CD4-positive, CD25-positive, alpha-beta regulatory T cell (primary cell): Measurements from ENCODE around the gene TMEM52. TPM values are rescaled to one million over a fixed set of nuclear protein-coding genes. Genes with fewer than 3 reads are reported as not detected.

Experiments
- ATAC-seq, 2 donors: fragments of 150-1000 bp; cut with Tn5 transposase; one replicate each; pipeline ENCODE4 v1.10.0; 2021; ENCODE audit warnings: low read depth in 2 of 2, moderate number of reproducible peaks in 2 of 2, moderate library complexity in 1 of 2
- DNase-seq, 3 donors: peaks; one replicate each; pipeline versions ENCODE4 v3.0.0 to v3.0.0-alpha.2; 2012 to 2022; ENCODE audit warnings: mixed read lengths in 1 of 3
- H3K27ac ChIP-seq: one replicate; pipeline ENCODE4 v1.7.0; 2013; ENCODE audit warnings: mild to moderate bottlenecking, low read length; ENCODE audit not compliant: insufficient read depth, poor library complexity, severe bottlenecking
- H3K27me3 ChIP-seq: one replicate; pipeline ENCODE4 v1.7.0; 2013; ENCODE audit warnings: low read length; ENCODE audit not compliant: control insufficient read depth, insufficient read depth
- H3K36me3 ChIP-seq: one replicate; pipeline ENCODE4 v1.7.0; 2013; ENCODE audit warnings: mild to moderate bottlenecking, low read length, moderate library complexity; ENCODE audit not compliant: control insufficient read depth, insufficient read depth
- H3K4me1 ChIP-seq: 2 replicates; pipeline ENCODE4 v1.7.0; 2013; ENCODE audit warnings: mild to moderate bottlenecking, low read length; ENCODE audit not compliant: insufficient read depth, control insufficient read depth, poor library complexity, severe bottlenecking
- H3K4me3 ChIP-seq: one replicate; pipeline ENCODE4 v1.7.0; 2013; ENCODE audit warnings: low read depth, mild to moderate bottlenecking, low read length, moderate library complexity
- H3K9me3 ChIP-seq, 2 experiments: 1 replicate in 1 of 2; 2 replicates in 1 of 2; pipeline ENCODE4 v1.7.0; 2013; ENCODE audit warnings: low read length in 2 of 2, mild to moderate bottlenecking in 1 of 2, moderate library complexity in 1 of 2; ENCODE audit not compliant: control insufficient read depth in 2 of 2
- H3K27ac Mint-ChIP-seq, 3 donors: one replicate each; pipeline ENCODE4 v1.8.0; 2020 to 2022; ENCODE audit warnings: mild to moderate bottlenecking in 3 of 3, mixed read lengths in 3 of 3, moderate library complexity in 2 of 3
- H3K27me3 Mint-ChIP-seq: one replicate; pipeline ENCODE4 v1.8.0; 2022; ENCODE audit warnings: mild to moderate bottlenecking, mixed read lengths
- H3K36me3 Mint-ChIP-seq: one replicate; pipeline ENCODE4 v1.8.0; 2020; ENCODE audit warnings: mixed read lengths
- H3K4me1 Mint-ChIP-seq, 4 donors: one replicate each; pipeline ENCODE4 v1.8.0; 2020 to 2022; ENCODE audit warnings: mixed read lengths in 4 of 4, mild to moderate bottlenecking in 1 of 4
- H3K4me3 Mint-ChIP-seq, 4 donors: one replicate each; pipeline ENCODE4 v1.8.0; 2020 to 2022; ENCODE audit warnings: mild to moderate bottlenecking in 4 of 4, mixed read lengths in 4 of 4, moderate library complexity in 3 of 4
- H3K9me3 Mint-ChIP-seq, 7 donors: one replicate each; pipeline ENCODE4 v1.8.0; 2020 to 2022; ENCODE audit warnings: mixed read lengths in 7 of 7, mild to moderate bottlenecking in 3 of 7, moderate library complexity in 2 of 7
- polyA plus RNA-seq, 4 donors: library from polyadenylated mRNA; unstranded; fragments of 300-500 nt; fragmentation: Illumina TruSeq; gene quantifications; one replicate each; pipeline ENCODE4 v1.2.3, GENCODE V29; 2021
- total RNA-seq: library from RNA; stranded (reverse); gene quantifications from one replicate; pipeline ENCODE4 v1.2.3, GENCODE V29; 2022

TMEM52 gene
- total and polyA plus RNA-seq, 5 donors from 2014 or later = 0.50 to 0.62 TPM; not detected in 3

DNA sequence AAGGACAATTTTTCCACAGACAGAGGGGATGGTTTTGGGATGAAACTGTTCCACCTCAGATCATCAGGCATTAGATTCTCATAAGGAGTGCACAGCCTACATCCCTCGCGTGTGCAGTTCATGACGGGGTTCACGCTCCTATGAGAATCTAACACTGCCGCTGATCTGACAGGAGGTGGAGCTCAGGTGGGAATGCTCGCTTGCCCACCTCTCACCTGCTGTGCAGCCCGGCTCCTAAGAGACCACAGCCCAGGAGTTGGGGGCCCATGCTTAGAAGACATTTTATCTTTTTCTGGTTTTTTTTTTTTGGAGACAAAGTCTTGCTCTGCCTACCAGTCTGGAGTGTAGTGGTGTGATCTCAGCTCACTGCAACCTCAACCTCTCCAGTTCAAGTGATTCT lies 44.2 kb downstream of the TMEM52 start:
- Mint-ChIP-seq H3K4me3 (no peak overlapping the region), H3K36me3 (peaks cover 21% of the 10 kb centered on the region), H3K9me3 (peaks cover 0 to 2% (median 0%) of the 10 kb centered on the region in 7 donors), H3K27me3 (no peaks in the 10 kb centered on the region), H3K27ac (peak overlapping the region in 1 of 3 donors; percentile 87), H3K4me1 (peaks cover 39 to 93% (median 70%) of the 10 kb centered on the region in 4 donors)
- no peaks in the 10 kb centered on the region for H3K27me3 ChIP-seq
- H3K4me3 ChIP-seq = no peak overlapping the region
- peaks cover 32% of the 10 kb centered on the region for H3K36me3 ChIP-seq
- no peaks in the 10 kb centered on the region for H3K9me3 ChIP-seq
- H3K4me1 ChIP-seq = peaks cover 63% of the 10 kb centered on the region
- H3K27ac ChIP-seq = no peak overlapping the region
- ATAC-seq (no peak), DNase-seq (no peak)

GRCh38 chr1:1873186-1873585 lies 45.9 kb downstream of the TMEM52 start:
- peak overlapping the region; percentile 15 to 80 (median 69) for H3K27ac Mint-ChIP-seq
- H3K4me1 Mint-ChIP-seq = peaks cover 32 to 85% (median 65%) of the 10 kb centered on the region in 4 donors
- no peaks in the 10 kb centered on the region for H3K9me3 Mint-ChIP-seq
- Histone ChIP-seq H3K27me3 (no peaks in the 10 kb centered on the region), H3K36me3 (peaks cover 30% of the 10 kb centered on the region), H3K27ac (peak overlapping the region; percentile 20), H3K4me3 (no peak overlapping the region), H3K4me1 (peaks cover 61% of the 10 kb centered on the region), H3K9me3 (no peaks in the 10 kb centered on the region)
- H3K27me3 Mint-ChIP-seq = no peaks in the 10 kb centered on the region
- peaks cover 16% of the 10 kb centered on the region for H3K36me3 Mint-ChIP-seq
- DNase-seq = no peak
- ATAC-seq = no peak
- peak overlapping the region in 2 of 4 donors; percentile 44 to 62 for H3K4me3 Mint-ChIP-seq

DNA sequence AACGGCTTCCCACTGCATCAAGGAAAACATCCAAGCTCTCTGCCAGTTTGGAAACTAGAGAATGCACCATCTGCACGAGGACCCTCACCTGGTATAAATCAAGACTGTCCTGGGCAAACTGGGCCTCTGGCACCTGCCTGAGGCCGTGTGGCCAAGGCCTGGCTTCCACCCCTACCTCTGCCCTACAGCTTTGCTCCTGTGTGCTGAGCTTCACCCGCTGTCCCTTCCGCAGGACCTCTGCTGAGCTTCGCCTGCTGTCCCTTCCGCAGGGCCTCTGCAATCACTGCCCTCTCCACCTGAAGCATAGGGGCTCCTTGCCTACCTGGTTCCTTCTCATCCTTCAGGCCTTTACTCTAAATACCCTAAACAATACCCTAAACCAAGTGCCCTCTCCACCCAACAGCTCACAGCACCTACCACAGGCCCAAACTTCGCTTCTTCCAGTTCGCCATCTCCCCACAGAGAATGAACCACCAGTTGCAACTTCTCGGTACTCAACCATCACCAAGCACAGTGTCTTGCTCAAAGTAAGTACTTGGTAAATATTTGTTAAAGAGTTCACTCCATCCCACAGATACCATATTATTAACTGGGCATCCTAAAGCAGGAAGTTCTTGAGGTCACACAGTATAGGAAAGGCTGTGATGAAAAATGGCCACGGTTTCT lies 46.6 kb downstream of the TMEM52 start:
- peaks cover 38 to 82% (median 63%) of the 10 kb centered on the region in 4 donors for H3K4me1 Mint-ChIP-seq
- H3K9me3 Mint-ChIP-seq = no peaks in the 10 kb centered on the region
- H3K36me3 ChIP-seq = peaks cover 30% of the 10 kb centered on the region
- peaks cover 54% of the 10 kb centered on the region for H3K4me1 ChIP-seq
- peak overlapping the region in 3 of 4 donors; percentile 44 to 62 (median 57) for H3K4me3 Mint-ChIP-seq
- DNase-seq = no peak
- no peak for ATAC-seq
- peak overlapping the region; percentile 20 for H3K27ac ChIP-seq
- no peak overlapping the region for H3K4me3 ChIP-seq
- H3K36me3 Mint-ChIP-seq = peaks cover 16% of the 10 kb centered on the region
- no peaks in the 10 kb centered on the region for H3K27me3 Mint-ChIP-seq
- H3K9me3 ChIP-seq = no peaks in the 10 kb centered on the region
- peak overlapping the region; percentile 15 to 80 (median 74) for H3K27ac Mint-ChIP-seq
- H3K27me3 ChIP-seq = no peaks in the 10 kb centered on the region

GRCh38 chr1:1869469-1869868 lies 49.6 kb downstream of the TMEM52 start:
- Mint-ChIP-seq H3K4me3 (peak overlapping the region in 2 of 4 donors; percentile 22 to 44), H3K36me3 (peaks cover 12% of the 10 kb centered on the region), H3K4me1 (peaks cover 37 to 75% (median 54%) of the 10 kb centered on the region in 4 donors), H3K27me3 (no peaks in the 10 kb centered on the region), H3K27ac (peak overlapping the region; percentile 70 to 86 (median 80)), H3K9me3 (no peaks in the 10 kb centered on the region)
- no peaks in the 10 kb centered on the region for H3K27me3 ChIP-seq
- no peaks in the 10 kb centered on the region for H3K9me3 ChIP-seq
- DNase-seq (no peak), ATAC-seq (no peak)
- no peak overlapping the region for H3K4me3 ChIP-seq
- peaks cover 13% of the 10 kb centered on the region for H3K36me3 ChIP-seq
- H3K27ac ChIP-seq = peak overlapping the region; percentile 43
- H3K4me1 ChIP-seq = peaks cover 38% of the 10 kb centered on the region

Other genes starting within 250 kb of the TMEM52 start
- 77.6 TPM for gene SLC35E2B, start 226.5 kb downstream of the TMEM52 start, total RNA-seq
- gene SLC35E2B, start 226.5 kb downstream of the TMEM52 start, polyA plus RNA-seq = 10 to 100 TPM; 25.8 to 32.0 (median 30.6) TPM
- 212 TPM for gene CDK11A, start 194.9 kb downstream of the TMEM52 start, total RNA-seq
- gene CDK11A, start 194.9 kb downstream of the TMEM52 start, polyA plus RNA-seq = 10 to 100 TPM; 10.2 to 30.4 (median 15.3) TPM
- gene NADK, start 140.8 kb downstream of the TMEM52 start, total RNA-seq = 52.6 TPM
- gene NADK, start 140.8 kb downstream of the TMEM52 start, polyA plus RNA-seq = 10 to 100 TPM; 18.7 to 27.1 (median 21.2) TPM
- gene GNB1, start 28.2 kb downstream of the TMEM52 start, total RNA-seq = 242 TPM
- 100 to 1,000 TPM in 2 of 4 donors, 10 to 100 TPM in 2; 47.0 to 106 (median 78.3) TPM for gene GNB1, start 28.2 kb downstream of the TMEM52 start, polyA plus RNA-seq
- not detected for gene CALML6, start 4.0 kb downstream of the TMEM52 start, total RNA-seq
- gene CALML6, start 4.0 kb downstream of the TMEM52 start, polyA plus RNA-seq = not detected
- gene CFAP74, start 84.5 kb upstream of the TMEM52 start, total RNA-seq = not detected
- not detected for gene CFAP74, start 84.5 kb upstream of the TMEM52 start, polyA plus RNA-seq
- 0.22 TPM for gene GABRD, start 100.1 kb upstream of the TMEM52 start, total RNA-seq
- gene GABRD, start 100.1 kb upstream of the TMEM52 start, polyA plus RNA-seq = not detected
- 42.7 TPM for gene PRKCZ, start 131.1 kb upstream of the TMEM52 start, total RNA-seq
- 10 to 100 TPM; 11.0 to 13.9 (median 12.5) TPM for gene PRKCZ, start 131.1 kb upstream of the TMEM52 start, polyA plus RNA-seq